ENCODE measurements around the gene GLG1. TPM values are rescaled to one million over a fixed set of nuclear protein-coding genes. Genes with fewer than 3 reads are reported as not detected.
"Not testable (repeated sequence)": the region's sequence is repeated elsewhere in the genome, so short reads cannot be mapped to it uniquely, and the experiment has no call there.

Gene GLG1
- total RNA-seq, 1 experiment from 2014 or later: 99.1 TPM

- H3K4me1 Mint-ChIP-seq (ENCODE audit: insufficient read depth, unreplicated experiment); H3K4me3 Mint-ChIP-seq (ENCODE audit: unreplicated experiment); DNase-seq (ENCODE audit: unreplicated experiment); CTCF ChIA-PET; intact Hi-C loops (cut with micrococcal nuclease); BruUV-seq (replicated peaks); H3K27ac Mint-ChIP-seq (ENCODE audit: low read depth, unreplicated experiment); H3K27me3 Mint-ChIP-seq (ENCODE audit: insufficient read depth, unreplicated experiment); POLR2A ChIA-PET; H3K9me3 Mint-ChIP-seq (ENCODE audit: unreplicated experiment); H3K36me3 Mint-ChIP-seq (ENCODE audit: insufficient read depth, unreplicated experiment): not testable (repeated sequence)
Observed at GRCh38 chr16:74410057-74410957, 196.6 kb downstream of the GLG1 start.

- DNase-seq (ENCODE audit: unreplicated experiment); CTCF ChIA-PET; H3K36me3 Mint-ChIP-seq (ENCODE audit: insufficient read depth, unreplicated experiment); H3K4me3 Mint-ChIP-seq (ENCODE audit: unreplicated experiment); H3K4me1 Mint-ChIP-seq (ENCODE audit: insufficient read depth, unreplicated experiment); POLR2A ChIA-PET; H3K27ac Mint-ChIP-seq (ENCODE audit: low read depth, unreplicated experiment); H3K9me3 Mint-ChIP-seq (ENCODE audit: unreplicated experiment); intact Hi-C loops (cut with micrococcal nuclease); BruUV-seq (replicated peaks); H3K27me3 Mint-ChIP-seq (ENCODE audit: insufficient read depth, unreplicated experiment): not testable (repeated sequence)
Observed at GRCh38 chr16:74409185-74409981, 197.5 kb downstream of the GLG1 start.

- CTCF ChIA-PET; H3K27me3 Mint-ChIP-seq (ENCODE audit: insufficient read depth, unreplicated experiment); H3K4me3 Mint-ChIP-seq (ENCODE audit: unreplicated experiment); H3K27ac Mint-ChIP-seq (ENCODE audit: low read depth, unreplicated experiment); DNase-seq (ENCODE audit: unreplicated experiment); intact Hi-C loops (cut with micrococcal nuclease); H3K36me3 Mint-ChIP-seq (ENCODE audit: insufficient read depth, unreplicated experiment); BruUV-seq (replicated peaks); H3K9me3 Mint-ChIP-seq (ENCODE audit: unreplicated experiment); POLR2A ChIA-PET; H3K4me1 Mint-ChIP-seq (ENCODE audit: insufficient read depth, unreplicated experiment): not testable (repeated sequence)
Observed at GRCh38 chr16:74407362-74407705, 199.6 kb downstream of the GLG1 start.

DNA sequence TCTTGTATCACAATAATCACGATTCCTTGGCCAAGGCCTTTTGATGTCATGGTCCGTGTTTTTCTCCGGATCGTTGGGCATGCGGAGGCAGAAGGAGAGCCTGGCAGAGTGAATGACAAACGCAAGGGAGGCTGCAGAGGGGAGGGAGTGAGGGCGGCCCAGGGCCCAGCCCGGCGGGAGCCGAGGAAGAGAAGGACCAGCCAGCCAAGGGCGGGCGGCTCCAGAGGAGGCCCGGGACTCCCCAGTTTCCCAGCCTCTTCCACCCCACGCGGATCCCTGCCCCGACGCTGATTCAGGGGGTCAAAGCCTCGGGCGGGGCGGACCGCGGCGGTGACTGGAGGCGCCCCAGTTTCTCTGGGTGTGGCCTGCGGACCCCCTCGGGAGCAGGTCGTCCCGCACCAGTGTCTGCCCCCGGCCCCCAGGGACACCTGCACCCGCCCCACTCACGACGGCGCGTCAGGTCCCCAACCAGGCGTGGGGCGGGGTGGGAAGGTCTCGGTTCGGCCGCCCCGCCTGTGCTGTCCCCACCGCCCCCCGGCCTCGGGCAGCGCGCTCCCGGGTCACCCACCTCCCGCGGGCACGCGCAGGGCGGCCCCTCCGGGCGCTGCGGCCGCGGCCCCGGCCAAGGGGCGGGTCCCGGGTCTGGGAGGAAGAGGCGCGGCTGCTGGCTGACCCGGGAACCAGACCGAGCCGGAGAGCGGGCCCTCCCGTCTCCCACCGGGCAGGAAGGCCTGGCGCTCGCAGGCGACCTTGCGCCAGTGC lies 200.1 kb downstream of the GLG1 start:
- H3K9me3 Mint-ChIP-seq (ENCODE audit: unreplicated experiment); DNase-seq (ENCODE audit: unreplicated experiment); H3K36me3 Mint-ChIP-seq (ENCODE audit: insufficient read depth, unreplicated experiment); H3K4me1 Mint-ChIP-seq (ENCODE audit: insufficient read depth, unreplicated experiment); H3K4me3 Mint-ChIP-seq (ENCODE audit: unreplicated experiment); CTCF ChIA-PET; intact Hi-C loops (cut with micrococcal nuclease); BruUV-seq (replicated peaks); POLR2A ChIA-PET; H3K27me3 Mint-ChIP-seq (ENCODE audit: insufficient read depth, unreplicated experiment); H3K27ac Mint-ChIP-seq (ENCODE audit: low read depth, unreplicated experiment): not testable (repeated sequence)

- CTCF ChIA-PET: not testable (repeated sequence)
Observed at GRCh38 chr16:74404148-74404933, 202.6 kb downstream of the GLG1 start.

GRCh38 chr16:74400238-74400637 lies 206.7 kb downstream of the GLG1 start:
- H3K36me3 Mint-ChIP-seq (ENCODE audit: insufficient read depth, unreplicated experiment); H3K27me3 Mint-ChIP-seq (ENCODE audit: insufficient read depth, unreplicated experiment); intact Hi-C loops (cut with micrococcal nuclease); H3K4me3 Mint-ChIP-seq (ENCODE audit: unreplicated experiment); DNase-seq (ENCODE audit: unreplicated experiment); H3K4me1 Mint-ChIP-seq (ENCODE audit: insufficient read depth, unreplicated experiment); BruUV-seq (replicated peaks); H3K27ac Mint-ChIP-seq (ENCODE audit: low read depth, unreplicated experiment); POLR2A ChIA-PET; CTCF ChIA-PET; H3K9me3 Mint-ChIP-seq (ENCODE audit: unreplicated experiment): not testable (repeated sequence)

More at GRCh38 chr16:74404148-74404933, 202.6 kb downstream of the GLG1 start:
- intact Hi-C loops (cut with micrococcal nuclease); H3K4me1 Mint-ChIP-seq (ENCODE audit: insufficient read depth, unreplicated experiment); BruUV-seq (replicated peaks); H3K9me3 Mint-ChIP-seq (ENCODE audit: unreplicated experiment); H3K27me3 Mint-ChIP-seq (ENCODE audit: insufficient read depth, unreplicated experiment); DNase-seq (ENCODE audit: unreplicated experiment); H3K27ac Mint-ChIP-seq (ENCODE audit: low read depth, unreplicated experiment); POLR2A ChIA-PET; H3K36me3 Mint-ChIP-seq (ENCODE audit: insufficient read depth, unreplicated experiment); H3K4me3 Mint-ChIP-seq (ENCODE audit: unreplicated experiment): not testable (repeated sequence)

GRCh38 chr16:74398212-74398895 lies 208.6 kb downstream of the GLG1 start:
- intact Hi-C loops (cut with micrococcal nuclease); CTCF ChIA-PET; H3K27me3 Mint-ChIP-seq (ENCODE audit: insufficient read depth, unreplicated experiment); DNase-seq (ENCODE audit: unreplicated experiment); H3K27ac Mint-ChIP-seq (ENCODE audit: low read depth, unreplicated experiment); H3K36me3 Mint-ChIP-seq (ENCODE audit: insufficient read depth, unreplicated experiment); POLR2A ChIA-PET; H3K4me1 Mint-ChIP-seq (ENCODE audit: insufficient read depth, unreplicated experiment); H3K4me3 Mint-ChIP-seq (ENCODE audit: unreplicated experiment); BruUV-seq (replicated peaks); H3K9me3 Mint-ChIP-seq (ENCODE audit: unreplicated experiment): not testable (repeated sequence)

All from MCF 10A (cell line).